B cell (primary cell): ENCODE results near the gene RAPH1.

ENCODE experiments used
- EZH2 ChIP-seq: IDR thresholded peaks from 2 replicates; pipeline ENCODE4 v1.6.1; 2012; ENCODE audit warnings: borderline replicate concordance, low read depth, mild to moderate bottlenecking, moderate library complexity, low read length; ENCODE audit not compliant: insufficient read depth, poor library complexity, severe bottlenecking
- TF ChIP-seq, protein P1 (sequence below): fragments of 200-600 bp; IDR thresholded peaks from one replicate; pipeline ENCODE4 v1.8.0; 2022; ENCODE audit warnings: antibody characterized with exemption, mild to moderate bottlenecking

- no peak for TF ChIP-seq EZH2
- TF ChIP-seq, protein P1, sequence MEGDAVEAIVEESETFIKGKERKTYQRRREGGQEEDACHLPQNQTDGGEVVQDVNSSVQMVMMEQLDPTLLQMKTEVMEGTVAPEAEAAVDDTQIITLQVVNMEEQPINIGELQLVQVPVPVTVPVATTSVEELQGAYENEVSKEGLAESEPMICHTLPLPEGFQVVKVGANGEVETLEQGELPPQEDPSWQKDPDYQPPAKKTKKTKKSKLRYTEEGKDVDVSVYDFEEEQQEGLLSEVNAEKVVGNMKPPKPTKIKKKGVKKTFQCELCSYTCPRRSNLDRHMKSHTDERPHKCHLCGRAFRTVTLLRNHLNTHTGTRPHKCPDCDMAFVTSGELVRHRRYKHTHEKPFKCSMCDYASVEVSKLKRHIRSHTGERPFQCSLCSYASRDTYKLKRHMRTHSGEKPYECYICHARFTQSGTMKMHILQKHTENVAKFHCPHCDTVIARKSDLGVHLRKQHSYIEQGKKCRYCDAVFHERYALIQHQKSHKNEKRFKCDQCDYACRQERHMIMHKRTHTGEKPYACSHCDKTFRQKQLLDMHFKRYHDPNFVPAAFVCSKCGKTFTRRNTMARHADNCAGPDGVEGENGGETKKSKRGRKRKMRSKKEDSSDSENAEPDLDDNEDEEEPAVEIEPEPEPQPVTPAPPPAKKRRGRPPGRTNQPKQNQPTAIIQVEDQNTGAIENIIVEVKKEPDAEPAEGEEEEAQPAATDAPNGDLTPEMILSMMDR: no peak
Measured at GRCh38 chr2:203347375-203347774, 187.7 kb downstream of the RAPH1 start.
